ENCODE measurements around the gene ITGA3.
A peak's percentile ranks its signal among the peaks of the same experiment; 100 is the strongest.
"Not testable (repeated sequence)": the region's sequence is repeated elsewhere in the genome, so short reads cannot be mapped to it uniquely, and the experiment has no call there.

ITGA3 gene

DNA sequence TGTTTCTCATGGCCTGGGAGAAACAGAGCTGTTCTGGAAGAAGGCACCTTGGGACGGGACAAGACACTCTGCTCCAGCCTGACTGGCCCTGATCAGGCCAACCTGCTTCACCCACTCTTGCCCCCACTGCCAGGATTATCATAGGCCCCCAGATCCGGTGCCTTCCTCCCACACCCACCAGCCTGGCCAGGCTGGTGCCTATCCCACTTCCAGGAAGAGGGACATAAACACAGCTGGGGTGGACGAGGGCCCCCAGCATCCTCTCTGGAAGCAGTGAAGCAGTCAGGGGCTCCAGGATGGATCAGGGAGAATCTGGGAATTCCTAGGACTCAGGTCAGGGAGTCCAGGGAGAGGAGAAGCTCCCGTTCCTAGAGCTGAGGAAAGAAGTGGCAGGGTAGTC lies 16.9 kb upstream of the ITGA3 start:
- CTCF ChIA-PET, result no interaction called here
- POLR2A ChIA-PET (ENCODE audit: low non-redundant PET), result no interaction called here
- TF ChIP-seq, protein P1, sequence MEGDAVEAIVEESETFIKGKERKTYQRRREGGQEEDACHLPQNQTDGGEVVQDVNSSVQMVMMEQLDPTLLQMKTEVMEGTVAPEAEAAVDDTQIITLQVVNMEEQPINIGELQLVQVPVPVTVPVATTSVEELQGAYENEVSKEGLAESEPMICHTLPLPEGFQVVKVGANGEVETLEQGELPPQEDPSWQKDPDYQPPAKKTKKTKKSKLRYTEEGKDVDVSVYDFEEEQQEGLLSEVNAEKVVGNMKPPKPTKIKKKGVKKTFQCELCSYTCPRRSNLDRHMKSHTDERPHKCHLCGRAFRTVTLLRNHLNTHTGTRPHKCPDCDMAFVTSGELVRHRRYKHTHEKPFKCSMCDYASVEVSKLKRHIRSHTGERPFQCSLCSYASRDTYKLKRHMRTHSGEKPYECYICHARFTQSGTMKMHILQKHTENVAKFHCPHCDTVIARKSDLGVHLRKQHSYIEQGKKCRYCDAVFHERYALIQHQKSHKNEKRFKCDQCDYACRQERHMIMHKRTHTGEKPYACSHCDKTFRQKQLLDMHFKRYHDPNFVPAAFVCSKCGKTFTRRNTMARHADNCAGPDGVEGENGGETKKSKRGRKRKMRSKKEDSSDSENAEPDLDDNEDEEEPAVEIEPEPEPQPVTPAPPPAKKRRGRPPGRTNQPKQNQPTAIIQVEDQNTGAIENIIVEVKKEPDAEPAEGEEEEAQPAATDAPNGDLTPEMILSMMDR (conservative IDR thresholded peaks at IDR 0.05; ENCODE audit: low read depth), result no peak

DNA sequence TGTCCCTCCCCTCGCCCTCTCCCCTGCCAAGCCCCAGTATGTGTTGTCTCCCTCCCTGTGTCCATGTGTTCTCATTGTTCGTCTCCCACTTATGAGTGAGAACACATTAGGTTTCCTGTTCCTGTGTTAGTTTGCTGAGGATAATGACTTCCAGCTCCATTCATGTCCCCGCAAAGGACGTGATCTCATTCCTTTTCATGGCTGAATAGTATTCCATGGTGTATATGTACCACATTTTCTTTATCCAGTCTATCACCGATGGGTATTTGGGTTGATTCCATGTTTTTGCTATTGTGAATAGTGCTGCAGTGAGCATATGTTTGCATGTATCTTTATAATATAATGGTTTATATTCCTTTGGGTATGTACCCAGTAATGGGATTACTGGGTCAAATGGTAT lies 15.4 kb upstream of the ITGA3 start:
- POLR2A ChIA-PET (ENCODE audit: low non-redundant PET); H3K27ac ChIP-seq; DNase-seq (ENCODE audit: low spot score): not testable (repeated sequence)
- CTCF ChIA-PET, result interaction anchor here (0.7 kb wide), 1 partner anchor 54 kb away, joined by 3 read pairs; no protein-coding TSS in a partner anchor

More for the DNA sequence above, 16.9 kb upstream of the ITGA3 start:
- DNase-seq (ENCODE audit: low spot score), result no peak
- peak overlapping the region; percentile 94 for H3K27ac ChIP-seq

DNA sequence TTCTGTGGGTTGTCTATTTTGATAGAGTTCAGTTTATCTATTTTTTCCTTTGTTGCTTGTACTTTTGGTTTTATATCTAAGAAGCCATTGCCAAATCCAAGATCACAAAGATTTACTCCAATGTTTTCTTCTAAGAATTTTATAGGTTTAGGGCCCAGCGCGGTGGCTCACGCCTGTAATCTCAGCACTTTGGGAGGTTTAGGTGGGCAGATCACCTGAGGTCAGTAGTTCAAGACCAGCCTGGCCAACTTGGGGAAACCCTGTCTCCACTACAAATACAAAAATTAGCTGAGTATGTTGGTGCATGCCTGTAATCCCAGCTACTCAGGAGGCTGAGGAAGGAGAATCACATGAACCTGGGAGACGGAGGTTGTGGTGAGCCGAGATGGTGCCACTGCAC lies 13.7 kb upstream of the ITGA3 start:
- no peak for DNase-seq (ENCODE audit: low spot score)
- TF ChIP-seq, protein P1 (conservative IDR thresholded peaks at IDR 0.05; ENCODE audit: low read depth), result no peak
- H3K27ac ChIP-seq, result no peak overlapping the region
- ChIA-PET CTCF (no interaction called here), POLR2A (ENCODE audit: low non-redundant PET) (no interaction called here)

DNA sequence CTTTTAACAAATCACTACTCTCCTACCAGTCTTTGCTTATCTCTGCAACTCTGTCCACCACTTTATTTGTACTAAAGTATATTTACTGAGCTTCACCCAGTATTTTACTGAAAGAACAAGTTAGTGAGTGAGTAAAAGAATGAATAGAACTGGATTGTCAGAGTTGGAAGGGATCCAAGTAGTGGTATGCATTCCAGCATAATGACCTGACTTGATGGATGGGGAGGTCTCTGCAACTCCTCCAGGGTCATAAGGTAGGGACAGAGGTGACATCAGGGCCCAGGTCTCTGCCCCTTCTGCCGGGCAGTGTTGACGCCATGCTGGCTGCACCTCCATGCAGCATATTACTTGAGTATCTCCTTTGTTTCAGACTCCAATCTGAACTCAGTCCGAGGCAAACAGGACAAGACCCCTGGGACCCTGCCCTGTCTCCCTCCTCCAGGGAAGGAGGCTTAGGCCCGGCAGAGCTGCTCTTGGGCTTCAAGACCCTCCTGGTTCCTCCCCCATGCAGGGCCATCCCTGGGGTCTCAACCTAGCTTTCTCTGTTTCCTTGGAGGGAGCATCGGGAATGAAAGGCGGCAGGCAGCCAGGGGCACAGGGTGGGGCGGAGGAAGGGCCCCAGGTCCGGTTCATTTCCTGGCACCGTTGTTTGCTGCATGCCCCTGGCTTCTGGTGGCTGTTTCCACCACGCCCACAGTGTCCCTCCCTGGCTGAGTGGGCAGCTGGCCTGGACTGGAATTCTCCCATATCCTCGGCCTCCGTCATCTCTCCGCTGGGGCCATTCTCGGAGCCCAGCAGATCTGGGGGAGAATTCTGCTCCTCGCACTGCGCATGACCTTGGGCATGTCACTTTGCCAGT lies 12.4 kb upstream of the ITGA3 start:
- POLR2A ChIA-PET (ENCODE audit: low non-redundant PET), result no interaction called here
- no peak for DNase-seq (ENCODE audit: low spot score)

DNA sequence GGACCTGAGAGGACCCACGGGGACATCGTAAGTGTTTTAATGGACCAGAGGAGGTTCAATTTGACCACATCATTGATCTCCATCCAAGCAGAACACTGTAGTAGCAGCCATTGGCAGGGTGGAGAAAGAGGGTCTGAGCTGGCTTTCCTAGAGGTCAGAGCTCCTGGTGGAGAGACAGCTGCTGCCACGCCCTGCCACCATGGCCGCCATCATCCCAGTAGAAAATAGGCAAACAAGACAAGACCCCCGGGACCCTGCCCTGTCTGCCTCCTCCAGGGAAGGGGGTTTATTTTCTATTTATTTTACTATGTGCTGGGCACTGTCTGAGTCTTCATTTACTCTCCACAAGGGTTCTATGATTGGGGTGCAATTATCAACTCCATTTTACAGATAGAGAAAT lies 11.4 kb upstream of the ITGA3 start:
- CTCF ChIA-PET, result no interaction called here
- POLR2A ChIA-PET (ENCODE audit: low non-redundant PET), result no interaction called here
- DNase-seq (ENCODE audit: low spot score), result no peak
- TF ChIP-seq, protein P1 (conservative IDR thresholded peaks at IDR 0.05; ENCODE audit: low read depth), result no peak
- peak overlapping the region; percentile 100 for H3K27ac ChIP-seq

More for the DNA sequence above, 12.4 kb upstream of the ITGA3 start:
- TF ChIP-seq, protein P1 (conservative IDR thresholded peaks at IDR 0.05; ENCODE audit: low read depth), result no peak
- CTCF ChIA-PET, result interaction anchor here (0.6 kb wide), 1 partner anchor 13 kb away, joined by 3 read pairs; the partner anchor contains the start of gene ITGA3
- H3K27ac ChIP-seq, result peak overlapping the region; percentile 39

DNA sequence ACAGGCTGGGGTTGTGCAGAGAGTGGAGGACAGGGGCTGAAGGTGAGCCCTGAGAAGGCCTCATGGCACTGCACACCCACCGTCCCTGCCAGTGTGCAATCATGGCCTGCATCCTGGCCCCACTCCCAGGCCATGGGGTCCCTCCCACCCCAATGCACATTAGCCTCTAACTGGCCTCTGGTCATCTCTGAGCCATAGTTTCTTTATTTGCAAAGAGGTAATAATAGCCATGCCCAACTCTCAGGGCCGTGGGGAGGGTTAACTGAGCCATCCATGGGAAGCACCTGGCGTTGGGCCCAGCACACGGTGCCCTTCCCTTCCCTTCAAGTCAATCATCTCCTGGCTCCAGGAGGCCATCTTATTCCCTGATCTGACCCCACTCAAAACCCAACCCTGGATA lies 10.8 kb upstream of the ITGA3 start:
- TF ChIP-seq, protein P1 (conservative IDR thresholded peaks at IDR 0.05; ENCODE audit: low read depth), result no peak
- CTCF ChIA-PET, result interaction anchor here (0.7 kb wide), 1 partner anchor 12 kb away, joined by 4 read pairs; no protein-coding TSS in a partner anchor
- no peak for DNase-seq (ENCODE audit: low spot score)
- H3K27ac ChIP-seq, result peak overlapping the region; percentile 100
- POLR2A ChIA-PET (ENCODE audit: low non-redundant PET), result no interaction called here

DNA sequence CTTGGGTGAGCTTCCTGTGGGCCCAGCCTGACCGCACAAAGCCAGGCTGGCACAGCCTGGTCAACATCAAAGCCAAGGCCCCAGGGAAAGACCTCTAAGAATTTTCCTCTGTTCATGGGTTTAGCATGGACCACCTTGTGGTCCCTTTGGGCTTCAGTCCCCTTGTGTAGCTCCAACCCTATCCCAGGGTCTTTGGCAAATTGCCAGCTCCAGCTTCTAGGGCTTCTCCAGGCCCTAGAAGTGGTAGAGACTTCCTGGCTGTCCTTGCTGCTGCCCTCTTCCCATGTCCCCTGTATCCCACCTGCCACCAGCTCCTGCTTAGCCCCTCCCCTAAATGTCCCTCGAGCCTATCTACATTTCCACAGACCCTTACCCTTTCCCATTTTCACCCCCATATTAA lies 9.7 kb upstream of the ITGA3 start:
- H3K27ac ChIP-seq, result peak overlapping the region; percentile 100
- DNase-seq (ENCODE audit: low spot score), result no peak
- TF ChIP-seq, protein P1 (conservative IDR thresholded peaks at IDR 0.05; ENCODE audit: low read depth), result no peak
- POLR2A ChIA-PET (ENCODE audit: low non-redundant PET), result interaction anchor here (0.6 kb wide), 1 partner anchor 8 kb away, joined by 3 read pairs; no protein-coding TSS in a partner anchor
- CTCF ChIA-PET, result interaction anchor here (0.7 kb wide), 1 partner anchor 13 kb away, joined by 4 read pairs; no protein-coding TSS in a partner anchor
